HepG2 (cell line): Measurements from ENCODE around the gene TIGD6. TPM values are rescaled to one million over a fixed set of nuclear protein-coding genes. Genes with fewer than 3 reads are reported as not detected.
A peak's percentile ranks its signal among the peaks of the same experiment; 100 is the strongest.

Experiments
- ATAC-seq: fragments of 200-7000 bp; cut with Tn5 transposase; 3 replicates; pipeline ENCODE4 v1.9.1; 2020; ENCODE audit warnings: mild to moderate bottlenecking, moderate library complexity
- BruUV-seq: library from RNA; stranded (reverse); fragments of 400-500 nt; replicated peaks from 2 replicates; lab custom pipeline; 2021; lab: Mats Ljungman, UMichigan
- CTCF ChIA-PET: fragments of 300-600 bp; formaldehyde crosslinking; extraction: SDS; loops from one replicate; lab custom pipeline; 2021; ENCODE audit warnings: low total read pairs, inconsistent platforms, low intra/inter-chr PET ratio; lab: Yijun Ruan, JAX
- POLR2A ChIA-PET: fragments of 350-600 bp; sonication (Branson Sonifier 250); formaldehyde crosslinking; loops from one replicate; lab custom pipeline; 2020; ENCODE audit warnings: antibody characterized with exemption, inconsistent platforms; lab: Yijun Ruan, JAX
- DNase-seq: peaks from one replicate; pipeline ENCODE4 v3.0.0-alpha.2; 2015; ENCODE audit warnings: low spot score
- FAIRE-seq: peaks from 3 replicates; lab custom pipeline; 2011; peaks lifted over from hg19 to GRCh38; lab: Jason Lieb, UNC
- H2AFZ ChIP-seq: one replicate; pipeline ENCODE4 v1.6.1; 2011; ENCODE audit warnings: low read length, inconsistent platforms
- H3K27ac ChIP-seq: fragments of 300-600 bp; 3 replicates; pipeline ENCODE4 v1.8.0; 2011; ENCODE audit warnings: mixed run types, mild to moderate bottlenecking, mixed read lengths, low read length, inconsistent platforms; ENCODE audit not compliant: insufficient read depth; ENCODE audit errors: extremely low read length
- H3K27me3 ChIP-seq, 2 experiments: fragments of 200-600 bp in 1 of 2; 2 replicates in 1 of 2; 3 replicates in 1 of 2; pipeline versions ENCODE4 v1.6.0 to v1.8.0; 2011; ENCODE audit warnings: low read length in 2 of 2, mild to moderate bottlenecking in 2 of 2, moderate library complexity in 2 of 2, inconsistent platforms in 1 of 2; ENCODE audit not compliant: insufficient read depth in 2 of 2, control insufficient read depth in 1 of 2
- H3K36me3 ChIP-seq, 2 experiments: fragments of 200-600 bp in 1 of 2; replicated peaks in 1 of 2; 2 replicates in 1 of 2; 3 replicates in 1 of 2; pipeline versions ENCODE4 v1.5.1 to v1.8.0; 2011; ENCODE audit warnings: low read length in 2 of 2, inconsistent platforms in 1 of 2; ENCODE audit not compliant: insufficient read depth in 2 of 2, control insufficient read depth in 1 of 2
- H3K4me1 ChIP-seq: 2 replicates; pipeline ENCODE4 v1.5.1; 2012; ENCODE audit warnings: low read length, inconsistent platforms; ENCODE audit not compliant: insufficient read depth
- H3K4me2 ChIP-seq: 2 replicates; pipeline ENCODE4 v1.6.0; 2011; ENCODE audit warnings: low read depth, low read length, inconsistent platforms
- H3K4me3 ChIP-seq, 3 experiments: fragments of 200-600 bp in 1 of 3; sonication (generic), shearing (Covaris generic) in 1 of 3; replicated peaks in 1 of 3; 2 replicates each; pipeline ENCODE4 v1.5.1; 2011 to 2016; ENCODE audit warnings: low read length in 3 of 3, inconsistent platforms in 2 of 3, low read depth in 2 of 3, mild to moderate bottlenecking in 2 of 3, control low read depth in 1 of 3, mixed read lengths in 1 of 3; ENCODE audit not compliant: insufficient read depth in 1 of 3
- H3K79me2 ChIP-seq: one replicate; pipeline ENCODE4 v1.6.1; 2011; ENCODE audit warnings: low read length, inconsistent platforms; ENCODE audit not compliant: insufficient read depth
- H3K9ac ChIP-seq: 2 replicates; pipeline ENCODE4 v1.6.0; 2011; ENCODE audit warnings: mild to moderate bottlenecking, low read depth, low read length, inconsistent platforms; ENCODE audit not compliant: insufficient read depth
- H3K9me3 ChIP-seq: 2 replicates; pipeline ENCODE4 v1.5.1; 2012; ENCODE audit warnings: mild to moderate bottlenecking, low read length
- H4K20me1 ChIP-seq: 2 replicates; pipeline ENCODE4 v1.6.0; 2011; ENCODE audit warnings: inconsistent platforms, mild to moderate bottlenecking, low read length, moderate library complexity; ENCODE audit not compliant: insufficient read depth
- HMG20A ChIP-seq: IDR thresholded peaks from 2 replicates; pipeline ENCODE4 v1.6.1; 2016; ENCODE audit warnings: borderline replicate concordance
- KLF11 ChIP-seq: IDR thresholded peaks from 2 replicates; pipeline ENCODE4 v1.6.1; 2016; ENCODE audit warnings: missing compliant biosample characterization
- NCOA2 ChIP-seq: sonication (generic); formaldehyde crosslinking; IDR thresholded peaks from 2 replicates; pipeline ENCODE4 v1.8.0; 2022; ENCODE audit warnings: inconsistent platforms
- RAD21 ChIP-seq: fragments of 450-650 bp; formaldehyde crosslinking; IDR thresholded peaks from 2 replicates; pipeline ENCODE4 v1.5.0; 2020; ENCODE audit warnings: mild to moderate bottlenecking
- SP4 ChIP-seq: sonication (generic); formaldehyde crosslinking; IDR thresholded peaks from 2 replicates; pipeline ENCODE4 v1.8.1; 2023; ENCODE audit warnings: mild to moderate bottlenecking, missing genetic modification reagents
- STAG1 ChIP-seq: sonication (generic); formaldehyde crosslinking; IDR thresholded peaks from 2 replicates; pipeline ENCODE4 v1.4.0; 2020; ENCODE audit warnings: missing genetic modification reagents
- ZNF274 ChIP-seq: sonication (generic); formaldehyde crosslinking; IDR thresholded peaks from 2 replicates; pipeline ENCODE4 v1.5.1; 2020; ENCODE audit warnings: mild to moderate bottlenecking, missing genetic modification reagents
- WGBS: methylation state at CpG from one replicate; pipeline ENCODE4 v1.1.6; 2017; ENCODE audit warnings: low lambda C conversion rate; 5-methylcytosine and 5-hydroxymethylcytosine counted together
- in situ Hi-C: cut with HindIII; loops from 2 replicates; pipeline ENCODE4 v1.10.0; 2017; ENCODE audit warnings: low pct_unique_long_range_greater_than_20kb; ENCODE audit not compliant: extremely low pct_ligation_motif_present
- intact Hi-C: fragments of 100-400 bp; cut with micrococcal nuclease; formaldehyde crosslinking; loops from one replicate; pipeline ENCODE4 v1.10.0; 2022; ENCODE audit not compliant: unreplicated experiment
- polyA plus RNA-seq, 8 experiments: library from polyadenylated mRNA; depleted of rRNA in 3 of 8; stranded (reverse) in 7 of 8; unstranded in 1 of 8; fragments of >200 nt; fragmentation: Illumina TruSeq in 4 of 8; extraction: Trizol in 4 of 8; gene quantifications; 2 replicates each; pipeline versions ENCODE4 v1.2.1 to v1.2.3, GENCODE V29; 2011 to 2016; ENCODE audit warnings: low read depth in 4 of 8, missing spikeins in 1 of 8, mixed read lengths in 1 of 8; ENCODE audit not compliant: insufficient read depth in 1 of 8
- total RNA-seq, 5 experiments: library from RNA; depleted of rRNA; stranded (reverse); fragments of >200 nt; fragmentation: Illumina TruSeq; extraction: Trizol; gene quantifications; 2 replicates each; pipeline ENCODE4 v1.2.3, GENCODE V29; 2016; ENCODE audit warnings: low read depth in 1 of 5
- TF ChIP-seq, protein P1 (sequence below): sonication (generic); formaldehyde crosslinking; IDR thresholded peaks from 2 replicates; pipeline ENCODE4 v1.5.0; 2020; ENCODE audit warnings: mild to moderate bottlenecking, missing genetic modification reagents, borderline replicate concordance
- TF ChIP-seq, protein P2 (sequence below): sonication (generic); formaldehyde crosslinking; IDR thresholded peaks from 2 replicates; pipeline ENCODE4 v1.5.0; 2020; ENCODE audit warnings: mild to moderate bottlenecking, missing genetic modification reagents, moderate library complexity
- TF ChIP-seq, protein P3 (sequence below): sonication (generic); formaldehyde crosslinking; IDR thresholded peaks from 2 replicates; pipeline ENCODE4 v1.9.0; 2021; ENCODE audit warnings: mild to moderate bottlenecking, missing genetic modification reagents

Gene TIGD6
- total and polyA plus RNA-seq, 2 of the 13 experiments (the other 11 are each of a cell fraction or from before 2014, with no cell fraction given) = 2.1 to 2.9 TPM

DNA sequence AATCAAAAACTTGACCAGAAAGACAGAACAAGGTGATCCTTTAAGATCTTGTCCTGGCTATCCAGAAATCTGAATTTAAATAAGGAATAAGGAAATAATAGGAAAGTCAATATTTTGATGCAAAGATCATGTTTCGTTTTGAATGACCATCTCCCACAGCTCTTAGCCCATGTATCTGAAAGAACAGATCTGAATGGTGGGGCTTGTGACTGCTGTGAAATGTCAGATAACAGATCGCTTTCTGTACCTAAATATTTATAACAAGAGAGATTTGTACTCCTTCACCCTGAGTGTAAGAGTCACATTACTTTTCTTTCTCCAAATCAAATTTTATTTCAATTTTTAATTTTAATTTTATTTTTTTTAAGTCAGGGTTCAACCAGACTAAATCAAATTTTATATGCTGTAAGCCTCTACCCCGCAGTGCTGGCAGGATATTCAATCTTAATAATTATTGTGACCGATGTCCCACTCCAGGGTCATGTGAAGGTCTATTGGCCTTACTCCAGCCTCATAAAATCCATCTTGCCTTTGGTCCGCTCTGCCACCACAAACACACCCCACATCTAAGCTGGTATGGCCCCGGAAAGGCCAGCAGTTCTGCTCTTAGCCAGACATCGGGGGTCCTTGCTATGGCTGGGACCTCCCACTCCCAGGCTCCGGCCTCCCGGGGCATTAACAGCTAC is 46.9 kb downstream of the TIGD6 start (continued):
- TF ChIP-seq, protein P1, sequence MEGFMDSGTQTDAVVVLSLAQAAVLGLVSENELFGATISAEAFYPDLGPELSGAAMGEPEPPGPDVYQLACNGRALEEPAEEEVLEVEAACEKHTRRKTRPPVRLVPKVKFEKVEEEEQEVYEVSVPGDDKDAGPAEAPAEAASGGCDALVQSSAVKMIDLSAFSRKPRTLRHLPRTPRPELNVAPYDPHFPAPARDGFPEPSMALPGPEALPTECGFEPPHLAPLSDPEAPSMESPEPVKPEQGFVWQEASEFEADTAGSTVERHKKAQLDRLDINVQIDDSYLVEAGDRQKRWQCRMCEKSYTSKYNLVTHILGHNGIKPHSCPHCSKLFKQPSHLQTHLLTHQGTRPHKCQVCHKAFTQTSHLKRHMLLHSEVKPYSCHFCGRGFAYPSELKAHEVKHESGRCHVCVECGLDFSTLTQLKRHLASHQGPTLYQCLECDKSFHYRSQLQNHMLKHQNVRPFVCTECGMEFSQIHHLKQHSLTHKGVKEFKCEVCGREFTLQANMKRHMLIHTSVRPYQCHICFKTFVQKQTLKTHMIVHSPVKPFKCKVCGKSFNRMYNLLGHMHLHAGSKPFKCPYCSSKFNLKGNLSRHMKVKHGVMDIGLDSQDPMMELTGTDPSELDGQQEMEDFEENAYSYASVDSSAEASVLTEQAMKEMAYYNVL (CRISPR knock-in tag) = no peak
- TF ChIP-seq KLF11 = no peak
- no peak for TF ChIP-seq ZNF274 (CRISPR knock-in tag)
- TF ChIP-seq, all 625 proteins: peak for 0

DNA sequence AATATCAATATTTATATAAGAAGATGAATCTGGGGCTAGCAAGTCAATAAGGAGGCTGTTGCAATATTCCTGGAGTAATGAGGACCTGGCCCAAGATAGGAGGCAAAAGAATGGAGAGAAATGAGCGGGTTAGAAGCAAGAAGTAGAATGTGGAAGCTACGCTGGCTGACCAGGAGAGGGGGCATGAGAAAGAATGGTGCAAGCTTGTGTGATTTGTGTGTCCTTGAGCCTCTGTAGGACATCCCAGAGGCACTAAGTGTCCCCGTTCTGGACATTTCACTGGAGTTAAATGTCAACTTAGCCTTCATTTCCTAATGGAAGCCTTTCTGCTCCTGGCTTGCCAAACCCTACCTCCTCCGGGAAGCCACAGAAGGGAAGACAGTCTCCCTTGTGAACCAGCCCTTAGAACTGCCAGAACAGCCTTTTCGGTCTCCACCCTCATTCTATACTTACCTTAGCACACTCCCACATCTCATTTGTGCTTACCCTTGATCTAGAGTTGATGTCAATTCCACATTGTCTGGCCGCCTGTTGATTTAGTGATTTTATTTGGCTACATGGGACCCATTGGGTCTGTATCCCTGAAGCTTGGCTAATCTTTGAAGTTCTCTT is 49.2 kb downstream of the TIGD6 start:
- Histone ChIP-seq H3K4me2 (no peak overlapping the region; the same call in 1 of the 2 replicates), H3K9ac (no peak overlapping the region), H3K4me3 (no peak overlapping the region), H3K36me3 (no peaks in the 10 kb centered on the region), H3K4me1 (peaks cover 8% of the 10 kb centered on the region), H3K27ac (no peak overlapping the region), H4K20me1 (no peaks in the 10 kb centered on the region), H3K79me2 (no peaks in the 10 kb centered on the region), H3K27me3 (peaks cover 0 to 3% of the 10 kb centered on the region in 2 experiments; a peak in 1 of 5 replicates), H3K9me3 (no peaks in the 10 kb centered on the region), H2AFZ (no peak overlapping the region)
- 24% methylated on average over 6 of the region's 6 CpGs for WGBS
- ChIA-PET POLR2A (interaction anchor here (0.7 to 1.7 kb wide), 4 partner anchors 9 to 39 kb away, joined by 3 to 9 read pairs (median 4); partner anchors contain the start of gene SLC26A2), CTCF (interaction anchor here (0.7 to 1.9 kb wide), 3 partner anchors 9 to 39 kb away, joined by 3 to 25 read pairs (median 5); partner anchors contain the start of gene SLC26A2)
- BruUV-seq = no TSS peak
- peak; percentile 98 for ATAC-seq
- peak; percentile 49 for DNase-seq
- in situ Hi-C loops = loop anchor here (5.0 kb wide), 1 partner anchor 36 kb away; no protein-coding TSS in a partner anchor
- FAIRE-seq = peak; percentile 90
- intact Hi-C loops = loop anchor here (1.0 to 2.0 kb wide), 2 partner anchors 18 to 39 kb away; no protein-coding TSS in a partner anchor
- TF ChIP-seq, protein P2, sequence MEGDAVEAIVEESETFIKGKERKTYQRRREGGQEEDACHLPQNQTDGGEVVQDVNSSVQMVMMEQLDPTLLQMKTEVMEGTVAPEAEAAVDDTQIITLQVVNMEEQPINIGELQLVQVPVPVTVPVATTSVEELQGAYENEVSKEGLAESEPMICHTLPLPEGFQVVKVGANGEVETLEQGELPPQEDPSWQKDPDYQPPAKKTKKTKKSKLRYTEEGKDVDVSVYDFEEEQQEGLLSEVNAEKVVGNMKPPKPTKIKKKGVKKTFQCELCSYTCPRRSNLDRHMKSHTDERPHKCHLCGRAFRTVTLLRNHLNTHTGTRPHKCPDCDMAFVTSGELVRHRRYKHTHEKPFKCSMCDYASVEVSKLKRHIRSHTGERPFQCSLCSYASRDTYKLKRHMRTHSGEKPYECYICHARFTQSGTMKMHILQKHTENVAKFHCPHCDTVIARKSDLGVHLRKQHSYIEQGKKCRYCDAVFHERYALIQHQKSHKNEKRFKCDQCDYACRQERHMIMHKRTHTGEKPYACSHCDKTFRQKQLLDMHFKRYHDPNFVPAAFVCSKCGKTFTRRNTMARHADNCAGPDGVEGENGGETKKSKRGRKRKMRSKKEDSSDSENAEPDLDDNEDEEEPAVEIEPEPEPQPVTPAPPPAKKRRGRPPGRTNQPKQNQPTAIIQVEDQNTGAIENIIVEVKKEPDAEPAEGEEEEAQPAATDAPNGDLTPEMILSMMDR = peak; percentile 61
- no peak for TF ChIP-seq SP4 (CRISPR knock-in tag)
- TF ChIP-seq NCOA2 (CRISPR knock-in tag) = 0 out of 2 replicates have a peak, but pooled peaks have one; percentile 23
- peak; percentile 58 for TF ChIP-seq STAG1
- 0 out of 2 replicates have a peak, but pooled peaks have one; percentile 18 for TF ChIP-seq HMG20A (CRISPR knock-in tag)
- TF ChIP-seq, protein P3, sequence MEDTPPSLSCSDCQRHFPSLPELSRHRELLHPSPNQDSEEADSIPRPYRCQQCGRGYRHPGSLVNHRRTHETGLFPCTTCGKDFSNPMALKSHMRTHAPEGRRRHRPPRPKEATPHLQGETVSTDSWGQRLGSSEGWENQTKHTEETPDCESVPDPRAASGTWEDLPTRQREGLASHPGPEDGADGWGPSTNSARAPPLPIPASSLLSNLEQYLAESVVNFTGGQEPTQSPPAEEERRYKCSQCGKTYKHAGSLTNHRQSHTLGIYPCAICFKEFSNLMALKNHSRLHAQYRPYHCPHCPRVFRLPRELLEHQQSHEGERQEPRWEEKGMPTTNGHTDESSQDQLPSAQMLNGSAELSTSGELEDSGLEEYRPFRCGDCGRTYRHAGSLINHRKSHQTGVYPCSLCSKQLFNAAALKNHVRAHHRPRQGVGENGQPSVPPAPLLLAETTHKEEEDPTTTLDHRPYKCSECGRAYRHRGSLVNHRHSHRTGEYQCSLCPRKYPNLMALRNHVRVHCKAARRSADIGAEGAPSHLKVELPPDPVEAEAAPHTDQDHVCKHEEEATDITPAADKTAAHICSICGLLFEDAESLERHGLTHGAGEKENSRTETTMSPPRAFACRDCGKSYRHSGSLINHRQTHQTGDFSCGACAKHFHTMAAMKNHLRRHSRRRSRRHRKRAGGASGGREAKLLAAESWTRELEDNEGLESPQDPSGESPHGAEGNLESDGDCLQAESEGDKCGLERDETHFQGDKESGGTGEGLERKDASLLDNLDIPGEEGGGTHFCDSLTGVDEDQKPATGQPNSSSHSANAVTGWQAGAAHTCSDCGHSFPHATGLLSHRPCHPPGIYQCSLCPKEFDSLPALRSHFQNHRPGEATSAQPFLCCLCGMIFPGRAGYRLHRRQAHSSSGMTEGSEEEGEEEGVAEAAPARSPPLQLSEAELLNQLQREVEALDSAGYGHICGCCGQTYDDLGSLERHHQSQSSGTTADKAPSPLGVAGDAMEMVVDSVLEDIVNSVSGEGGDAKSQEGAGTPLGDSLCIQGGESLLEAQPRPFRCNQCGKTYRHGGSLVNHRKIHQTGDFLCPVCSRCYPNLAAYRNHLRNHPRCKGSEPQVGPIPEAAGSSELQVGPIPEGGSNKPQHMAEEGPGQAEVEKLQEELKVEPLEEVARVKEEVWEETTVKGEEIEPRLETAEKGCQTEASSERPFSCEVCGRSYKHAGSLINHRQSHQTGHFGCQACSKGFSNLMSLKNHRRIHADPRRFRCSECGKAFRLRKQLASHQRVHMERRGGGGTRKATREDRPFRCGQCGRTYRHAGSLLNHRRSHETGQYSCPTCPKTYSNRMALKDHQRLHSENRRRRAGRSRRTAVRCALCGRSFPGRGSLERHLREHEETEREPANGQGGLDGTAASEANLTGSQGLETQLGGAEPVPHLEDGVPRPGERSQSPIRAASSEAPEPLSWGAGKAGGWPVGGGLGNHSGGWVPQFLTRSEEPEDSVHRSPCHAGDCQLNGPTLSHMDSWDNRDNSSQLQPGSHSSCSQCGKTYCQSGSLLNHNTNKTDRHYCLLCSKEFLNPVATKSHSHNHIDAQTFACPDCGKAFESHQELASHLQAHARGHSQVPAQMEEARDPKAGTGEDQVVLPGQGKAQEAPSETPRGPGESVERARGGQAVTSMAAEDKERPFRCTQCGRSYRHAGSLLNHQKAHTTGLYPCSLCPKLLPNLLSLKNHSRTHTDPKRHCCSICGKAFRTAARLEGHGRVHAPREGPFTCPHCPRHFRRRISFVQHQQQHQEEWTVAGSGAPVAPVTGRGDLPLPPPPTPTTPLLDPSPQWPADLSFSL = peak; percentile 62; the same call in 1 of the 2 replicates
- peak; percentile 32; the same call in 1 of the 2 replicates for TF ChIP-seq RAD21
